ENCODE results near the gene PRDM16. TPM values are rescaled to one million over a fixed set of nuclear protein-coding genes. Genes with fewer than 3 reads are reported as not detected.

PRDM16 gene
- total and polyA plus RNA-seq, 2 of the 4 experiments (the other 2 are of a cell fraction): 0.02 TPM; not detected in 1

DNA sequence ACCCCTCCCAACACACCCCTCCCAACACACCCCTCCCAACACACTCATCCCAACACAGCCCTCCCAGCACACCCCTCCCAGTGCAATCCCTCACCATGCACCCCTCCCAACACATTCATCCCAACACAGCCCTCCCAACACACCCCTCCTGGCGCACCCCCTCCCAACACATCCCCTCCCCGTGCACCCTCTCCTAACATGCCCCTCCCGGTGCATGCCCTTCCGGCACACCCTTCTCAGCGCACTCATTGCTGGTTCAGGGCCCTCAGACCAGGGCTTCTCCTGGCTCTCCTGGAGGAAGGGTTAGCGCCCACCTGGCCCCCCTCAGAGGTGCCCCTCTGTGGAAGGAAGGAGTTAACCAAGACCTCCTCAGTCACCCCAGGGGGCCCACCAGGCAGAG is 310.9 kb downstream of the PRDM16 start:
- H3K4me1 ChIP-seq (ENCODE audit: control insufficient read depth, insufficient read depth, low read length): no peaks in the 10 kb centered on the region
- dilution Hi-C loops (cut with HindIII; ENCODE audit: low sequenced_read_pairs, unreplicated experiment): no loop called here

More for the DNA sequence above, 310.9 kb downstream of the PRDM16 start:
- ATAC-seq (ENCODE audit: low read depth) (no peak), DNase-seq (no peak)
- Histone ChIP-seq H2AK5ac (ENCODE audit: low read depth, low read length) (no peak overlapping the region), H2BK5ac (ENCODE audit: low read depth, low read length, poor library complexity, severe bottlenecking) (no peak overlapping the region), H3K9me3 (ENCODE audit: control insufficient read depth, insufficient read depth, low read length) (no peaks in the 10 kb centered on the region), H3K18ac (ENCODE audit: low read depth, low read length) (no peak overlapping the region), H3K27me3 (ENCODE audit: control insufficient read depth, insufficient read depth, low read length) (no peaks in the 10 kb centered on the region; the same call in 1 of the 2 replicates), H2BK15ac (ENCODE audit: low read depth, low read length) (no peak overlapping the region), H3K4ac (ENCODE audit: low read depth, low read length) (no peak overlapping the region), H3K23ac (ENCODE audit: low read depth, low read length) (no peak overlapping the region), H4K8ac (ENCODE audit: low read depth in 2 of 2, low read length in 2 of 2) (no peak overlapping the region), H3K4me2 (ENCODE audit: low read depth, low read length) (no peak overlapping the region), H3K36me3 (ENCODE audit: control insufficient read depth, insufficient read depth, low read length) (no peaks in the 10 kb centered on the region), H2AK9ac (replicated peaks; ENCODE audit: low read depth, low read length, poor library complexity) (no peak overlapping the region), H3K56ac (ENCODE audit: extremely low read depth, insufficient read depth, low read length) (no peak overlapping the region), H4K20me1 (ENCODE audit: insufficient read depth, low read length) (no peaks in the 10 kb centered on the region), H2AFZ (replicated peaks; ENCODE audit: low read length, poor library complexity) (no peak overlapping the region), H4K91ac (ENCODE audit: insufficient read depth, low read depth, low read length) (no peak overlapping the region), H2BK120ac (ENCODE audit: low read depth, low read length) (no peak overlapping the region), H3K4me3 (ENCODE audit: insufficient read depth, low read depth, low read length) (no peak overlapping the region), H2BK20ac (ENCODE audit: low read depth, low read length) (no peak overlapping the region), H4K5ac (ENCODE audit: low read depth, low read length) (no peak overlapping the region), H3K79me1 (ENCODE audit: low read depth in 1 of 2, low read length in 2 of 2) (no peaks in the 10 kb centered on the region), H3K9me1 (ENCODE audit: insufficient read depth, low read length) (no peaks in the 10 kb centered on the region), H3K9ac (ENCODE audit: low read depth, low read length) (no peak overlapping the region), H3K14ac (replicated peaks; ENCODE audit: low read depth, low read length) (no peak overlapping the region), H3K27ac (ENCODE audit: insufficient read depth, low read length) (no peak overlapping the region)
- WGBS, 2 experiments (ENCODE audit: extremely low coverage in 2 of 2, insufficient read length in 1 of 2): 92% methylated on average over 2 of the region's 6 CpGs; no CpG with 5 or more reads in 1 of the 2 experiments
- TF ChIP-seq RAD21 (IDR thresholded peaks at IDR 0.05; ENCODE audit: low read length): no peak
- TF ChIP-seq FOS (IDR thresholded peaks at IDR 0.05; ENCODE audit: low read depth, low read length): no peak
- TF ChIP-seq SMC3 (IDR thresholded peaks at IDR 0.05; ENCODE audit: low read depth, low read length): no peak
- no peak for TF ChIP-seq CEBPB (IDR thresholded peaks at IDR 0.05; ENCODE audit: low read depth, low read length)
- TF ChIP-seq MAZ (IDR thresholded peaks at IDR 0.05; ENCODE audit: borderline replicate concordance, low read depth, low read length): no peak
- no peak for TF ChIP-seq NFE2L2 (IDR thresholded peaks at IDR 0.05; ENCODE audit: low read depth, low read length)
- TF ChIP-seq RFX5 (IDR thresholded peaks at IDR 0.05; ENCODE audit: low read depth, low read length): no peak
- TF ChIP-seq MXI1 (IDR thresholded peaks at IDR 0.05; ENCODE audit: borderline replicate concordance, low read depth, low read length): no peak
- no peak for TF ChIP-seq RCOR1 (IDR thresholded peaks at IDR 0.05; ENCODE audit: insufficient replicate concordance, low read length)
- TF ChIP-seq BHLHE40 (IDR thresholded peaks at IDR 0.05; ENCODE audit: low read depth, low read length): no peak
- TF ChIP-seq CHD1 (IDR thresholded peaks at IDR 0.05; ENCODE audit: low read depth, low read length): no peak
- TF ChIP-seq ELK1 (IDR thresholded peaks at IDR 0.05; ENCODE audit: borderline replicate concordance, low read depth, low read length): no peak
- no peak for TF ChIP-seq MAFK (IDR thresholded peaks at IDR 0.05; ENCODE audit: low read depth, low read length)
- TF ChIP-seq, protein P1, sequence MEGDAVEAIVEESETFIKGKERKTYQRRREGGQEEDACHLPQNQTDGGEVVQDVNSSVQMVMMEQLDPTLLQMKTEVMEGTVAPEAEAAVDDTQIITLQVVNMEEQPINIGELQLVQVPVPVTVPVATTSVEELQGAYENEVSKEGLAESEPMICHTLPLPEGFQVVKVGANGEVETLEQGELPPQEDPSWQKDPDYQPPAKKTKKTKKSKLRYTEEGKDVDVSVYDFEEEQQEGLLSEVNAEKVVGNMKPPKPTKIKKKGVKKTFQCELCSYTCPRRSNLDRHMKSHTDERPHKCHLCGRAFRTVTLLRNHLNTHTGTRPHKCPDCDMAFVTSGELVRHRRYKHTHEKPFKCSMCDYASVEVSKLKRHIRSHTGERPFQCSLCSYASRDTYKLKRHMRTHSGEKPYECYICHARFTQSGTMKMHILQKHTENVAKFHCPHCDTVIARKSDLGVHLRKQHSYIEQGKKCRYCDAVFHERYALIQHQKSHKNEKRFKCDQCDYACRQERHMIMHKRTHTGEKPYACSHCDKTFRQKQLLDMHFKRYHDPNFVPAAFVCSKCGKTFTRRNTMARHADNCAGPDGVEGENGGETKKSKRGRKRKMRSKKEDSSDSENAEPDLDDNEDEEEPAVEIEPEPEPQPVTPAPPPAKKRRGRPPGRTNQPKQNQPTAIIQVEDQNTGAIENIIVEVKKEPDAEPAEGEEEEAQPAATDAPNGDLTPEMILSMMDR (conservative IDR thresholded peaks at IDR 0.05; ENCODE audit: low read depth, low read length): no peak
- TF ChIP-seq POLR2A (IDR thresholded peaks at IDR 0.05; ENCODE audit: low read depth, low read length): no peak
- no peak for TF ChIP-seq USF2 (IDR thresholded peaks at IDR 0.05; ENCODE audit: low read depth, low read length)
- BruUV-seq (replicated peaks): no TSS peak
- intact Hi-C loops (cut with micrococcal nuclease): no loop called here
- in situ Hi-C loops (cut with MboI; ENCODE audit: low sequenced_read_pairs): no loop called here
- CTCF ChIA-PET: no interaction called here
- POLR2A ChIA-PET (ENCODE audit: unreplicated experiment): no interaction called here
